ENCODE results near the gene USP27X.

Gene USP27X

DNA sequence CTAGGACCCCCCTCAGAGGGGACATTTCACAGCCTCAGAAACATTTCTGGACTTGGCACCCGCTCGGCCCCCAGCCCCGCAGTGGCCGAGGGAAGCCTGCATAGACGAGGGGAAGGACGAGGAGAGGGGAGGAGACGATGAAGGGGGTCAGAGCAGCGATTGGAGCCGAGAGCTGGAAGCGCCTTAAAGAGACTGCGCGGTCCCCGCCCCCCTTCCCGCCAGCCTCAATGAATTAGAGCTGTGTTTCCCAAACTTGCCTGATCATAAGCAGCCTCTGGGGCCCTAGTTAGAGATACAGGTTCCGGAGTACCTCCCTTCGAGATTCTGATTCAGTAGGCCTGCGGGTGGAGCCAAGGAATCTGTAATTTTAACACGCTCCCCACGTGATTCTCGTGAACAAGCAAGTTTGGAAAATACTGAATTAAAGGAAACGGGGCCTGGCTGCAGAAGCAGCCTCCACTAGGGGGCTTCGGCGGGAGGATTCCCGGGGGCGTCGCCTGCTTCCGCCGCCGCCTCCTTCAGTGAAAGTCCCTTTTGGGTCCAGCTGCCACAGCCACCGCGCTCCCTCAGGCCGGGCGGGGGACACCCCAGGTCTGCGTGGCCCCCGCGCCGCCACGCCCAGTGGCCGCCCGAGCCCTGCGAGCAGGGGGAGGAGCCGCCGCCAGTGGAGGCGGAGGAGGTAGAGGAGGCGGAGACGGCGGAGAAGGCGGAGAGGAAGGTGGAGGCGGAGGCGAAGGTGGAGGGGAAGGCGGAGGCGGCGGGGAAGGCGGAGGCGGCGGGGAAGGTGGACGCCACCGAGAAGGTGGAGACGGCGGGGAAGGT is at the start of gene USP27X:
Gene USP27X, plus strand, starts transcription at position 651 of the 822 bp plus-strand sequence. CDS start 824 bp downstream, outside the sequence.
- DNase-seq = peak; percentile 67

DNA sequence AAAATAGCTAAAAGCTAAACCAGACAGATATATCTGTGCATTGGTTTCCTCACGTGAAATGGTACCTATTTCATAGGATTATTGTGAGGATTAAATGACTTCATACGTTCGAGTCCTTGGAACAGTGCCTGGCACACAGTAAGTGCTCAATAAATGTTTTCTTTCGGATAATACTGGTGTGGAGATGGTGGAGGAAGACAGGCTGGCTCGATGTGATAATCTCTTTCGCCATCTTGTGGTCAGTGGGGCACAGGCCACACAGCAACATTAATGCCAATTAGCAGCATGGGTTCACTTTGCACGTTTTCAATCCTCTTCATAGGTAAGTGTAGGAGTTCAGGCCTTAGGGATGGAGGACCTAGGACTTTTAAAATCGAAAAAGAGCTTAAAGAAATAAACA is 40.9 kb upstream of the USP27X start:
- DNase-seq = peak; percentile 8

DNA sequence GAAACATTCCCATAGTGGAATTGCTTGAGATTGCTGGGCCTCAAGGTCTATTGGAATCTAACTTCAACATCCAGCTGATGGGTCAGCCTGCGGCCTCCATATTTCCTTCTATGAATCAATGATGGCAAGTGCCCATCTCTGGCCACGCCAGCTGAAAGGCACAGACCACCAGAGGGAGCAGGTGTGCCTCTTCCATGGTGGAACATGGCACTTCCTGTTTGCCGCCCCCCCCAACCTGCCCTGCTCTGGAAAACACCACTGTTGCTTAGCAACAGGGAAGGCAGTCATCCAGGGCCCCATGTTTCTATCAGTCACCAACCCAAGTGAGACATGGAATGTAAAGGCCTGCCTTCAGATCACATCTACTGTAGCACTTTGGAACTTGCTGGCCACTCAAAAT is 38.6 kb upstream of the USP27X start:
- peak; percentile 66 for DNase-seq

DNA sequence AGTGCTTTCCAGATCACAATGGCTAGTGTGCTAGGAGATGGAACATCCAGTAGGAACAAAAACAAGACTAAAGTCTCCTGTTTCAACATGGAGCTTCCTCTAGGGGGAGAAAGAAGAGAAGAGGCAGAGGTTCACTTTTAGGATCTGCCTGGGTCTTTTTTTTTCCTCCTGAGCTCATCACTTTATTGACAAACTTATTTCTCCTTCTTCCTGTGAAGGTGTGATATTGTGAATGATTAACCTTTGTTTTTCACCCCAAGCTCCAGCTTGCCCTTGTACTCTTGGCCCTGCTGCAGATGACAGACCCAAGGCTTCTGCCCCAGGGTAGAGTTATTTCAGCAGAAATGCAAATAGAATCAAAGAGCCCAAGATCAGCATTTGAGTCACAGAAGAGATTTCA is 36.7 kb upstream of the USP27X start:
- DNase-seq = no peak

DNA sequence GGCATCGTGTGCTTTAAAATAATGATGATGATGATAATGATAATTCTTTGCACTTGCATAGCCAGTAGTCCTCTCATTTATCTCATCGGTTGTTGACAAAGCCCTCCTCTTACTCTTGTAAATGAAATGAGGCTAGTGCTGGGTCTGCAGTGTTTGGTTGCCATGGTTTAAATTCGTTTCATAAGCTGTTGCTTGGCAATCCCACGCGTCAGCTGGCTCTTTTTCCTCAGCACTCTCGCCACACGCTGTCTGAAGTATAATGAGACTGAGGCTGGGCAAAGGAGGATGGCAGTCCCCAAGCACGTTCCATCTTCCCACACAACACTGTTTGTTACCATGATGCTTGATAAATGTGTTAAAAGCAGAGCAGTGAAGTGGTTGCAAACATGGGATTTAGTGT is 34.7 kb upstream of the USP27X start:
- peak; percentile 54 for DNase-seq

DNA sequence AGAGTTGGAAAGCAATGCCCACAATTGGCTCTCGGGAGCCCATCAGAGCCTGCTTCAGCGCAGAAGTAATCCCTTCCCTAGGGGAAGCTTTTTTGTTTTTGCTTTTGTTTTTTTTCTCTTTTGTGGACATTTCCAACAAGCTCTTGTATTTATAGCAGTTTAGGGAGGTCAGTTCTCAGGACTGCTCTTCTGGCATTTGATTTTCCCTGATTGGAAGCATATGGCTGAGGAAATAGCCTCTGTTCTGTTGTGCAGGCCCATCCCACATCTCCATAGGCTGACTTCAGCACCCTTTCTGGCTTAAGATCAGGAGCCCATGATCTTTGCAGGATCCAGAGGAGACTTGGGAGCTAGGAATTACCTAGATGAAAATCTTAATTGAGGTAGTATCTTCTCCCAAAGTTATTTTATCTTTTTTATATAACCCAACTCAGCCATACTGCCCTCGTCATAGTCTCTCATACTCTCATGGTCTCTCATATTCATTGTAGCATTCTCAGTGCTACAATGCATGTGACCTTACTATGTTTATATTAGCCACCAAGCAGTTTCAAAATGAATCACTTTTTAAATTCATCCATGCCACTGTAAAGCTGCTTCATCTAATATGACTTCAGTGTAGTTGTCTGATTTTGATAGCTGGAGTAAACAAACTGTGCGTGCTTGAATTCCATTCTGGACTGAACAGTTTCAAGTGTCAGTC is 33.4 kb upstream of the USP27X start:
- no peak for DNase-seq

DNA sequence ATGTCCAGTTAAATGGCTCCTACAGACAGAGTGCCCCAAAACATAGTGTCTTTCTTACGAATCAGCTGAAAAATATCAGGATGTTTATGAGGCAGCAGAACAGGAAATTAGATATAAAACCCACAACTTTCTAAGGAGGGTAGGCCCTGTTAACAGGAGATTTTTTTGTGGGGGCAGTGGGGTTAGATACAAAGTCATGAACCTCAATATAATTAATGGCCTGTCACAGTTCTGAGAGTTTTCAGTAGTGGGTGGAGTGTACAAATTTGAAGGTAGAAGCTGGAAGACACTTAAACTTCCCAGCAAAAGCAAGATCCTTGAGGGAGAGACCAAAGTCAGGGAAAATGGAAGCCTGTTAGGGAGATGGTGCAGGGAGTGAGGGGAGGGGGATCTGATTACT is 32.8 kb upstream of the USP27X start:
- no peak for DNase-seq

DNA sequence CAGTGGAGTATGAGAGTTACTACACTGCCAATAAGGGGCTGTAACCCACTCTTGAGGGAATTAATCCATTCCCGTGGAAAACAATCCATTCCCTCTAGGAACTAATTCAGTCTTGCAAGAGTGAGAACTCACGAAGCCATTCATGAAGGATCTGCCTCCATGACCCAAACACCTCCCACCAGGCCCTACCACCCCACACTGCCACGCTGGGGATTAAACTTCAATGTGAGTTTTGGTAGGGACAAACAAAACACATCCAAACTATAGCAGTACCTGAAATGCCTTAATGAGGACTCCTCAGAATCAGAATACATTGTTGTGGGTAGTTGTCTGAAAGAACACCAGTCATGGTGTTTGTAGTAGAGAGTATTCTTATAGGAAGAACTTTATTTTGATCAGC is 31.0 kb upstream of the USP27X start:
- DNase-seq = no peak

DNA sequence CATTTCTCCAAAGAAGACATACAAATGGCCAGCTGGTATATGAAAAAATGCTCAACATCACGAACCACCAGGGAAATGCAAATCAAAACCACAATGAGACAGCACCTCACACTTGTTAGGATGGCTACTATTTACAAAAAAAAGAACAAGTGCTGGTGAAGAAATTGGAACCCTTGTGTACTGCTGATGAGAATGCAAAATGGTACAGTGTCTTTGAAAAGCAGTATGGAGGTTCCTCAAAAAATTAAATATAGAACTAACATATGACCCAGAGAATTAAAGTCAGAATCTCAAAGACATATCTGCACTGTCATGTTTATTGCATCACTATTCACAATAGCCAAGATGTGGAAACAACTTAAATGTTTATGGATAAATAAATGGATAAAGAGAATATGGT is 29.3 kb upstream of the USP27X start:
- DNase-seq = no peak

DNA sequence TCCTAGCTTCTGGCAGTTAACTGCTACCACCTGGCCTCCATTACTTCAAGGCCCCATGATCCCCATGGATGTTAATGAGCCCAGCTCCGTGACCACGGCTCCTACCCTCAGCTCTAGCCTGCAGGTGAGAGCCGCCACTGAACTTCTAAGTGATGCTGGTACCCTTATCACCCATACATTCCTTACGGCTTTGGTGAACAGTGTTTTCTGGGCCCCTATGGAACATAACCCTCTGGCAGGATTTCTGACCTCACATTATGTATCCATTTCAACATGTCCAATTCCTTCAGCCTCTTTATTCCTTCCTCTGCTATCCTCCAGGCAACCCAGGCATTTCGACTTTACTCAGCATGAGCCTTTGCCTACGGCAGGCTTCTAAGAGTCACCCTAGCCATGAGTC is 25.6 kb upstream of the USP27X start:
- DNase-seq = no peak

DNA sequence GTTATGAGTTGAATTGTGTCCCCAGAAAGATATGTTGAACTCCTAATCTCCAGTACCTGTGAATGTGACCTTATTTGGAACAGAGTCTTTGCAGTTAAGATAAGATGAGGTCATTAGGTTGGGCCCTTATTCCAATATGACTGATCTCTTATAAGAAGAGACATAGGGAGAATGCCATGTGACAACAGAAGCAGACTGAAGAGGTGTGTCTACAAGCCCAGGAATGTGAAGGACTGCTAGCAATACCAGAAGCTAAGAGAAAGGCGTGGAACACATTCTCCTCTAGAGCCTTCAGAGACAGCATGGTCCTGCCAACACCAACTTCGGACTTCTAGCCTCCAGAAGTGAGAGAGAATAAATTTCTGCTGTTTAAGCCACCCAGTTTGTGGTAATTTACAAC is 22.5 kb upstream of the USP27X start:
- DNase-seq = no peak

DNA sequence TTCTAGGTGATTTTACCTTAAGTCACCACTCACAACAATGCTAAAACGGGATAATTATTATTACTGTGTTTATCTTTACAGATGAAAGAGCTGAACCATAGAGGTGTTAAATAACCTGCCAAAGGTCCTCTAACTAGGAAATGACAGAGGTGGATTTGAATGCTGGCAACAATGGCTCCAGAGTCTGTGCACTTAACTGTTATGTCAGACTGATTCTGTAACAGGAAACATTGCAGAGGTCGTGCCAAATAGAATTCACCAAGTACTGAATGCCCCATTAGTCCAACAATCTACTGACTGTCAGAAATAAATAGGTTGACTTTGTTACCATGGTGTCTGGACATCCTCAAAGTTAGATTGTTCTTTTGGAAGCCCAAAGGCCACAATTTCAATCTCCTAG is 20.9 kb upstream of the USP27X start:
- no peak for DNase-seq

DNA sequence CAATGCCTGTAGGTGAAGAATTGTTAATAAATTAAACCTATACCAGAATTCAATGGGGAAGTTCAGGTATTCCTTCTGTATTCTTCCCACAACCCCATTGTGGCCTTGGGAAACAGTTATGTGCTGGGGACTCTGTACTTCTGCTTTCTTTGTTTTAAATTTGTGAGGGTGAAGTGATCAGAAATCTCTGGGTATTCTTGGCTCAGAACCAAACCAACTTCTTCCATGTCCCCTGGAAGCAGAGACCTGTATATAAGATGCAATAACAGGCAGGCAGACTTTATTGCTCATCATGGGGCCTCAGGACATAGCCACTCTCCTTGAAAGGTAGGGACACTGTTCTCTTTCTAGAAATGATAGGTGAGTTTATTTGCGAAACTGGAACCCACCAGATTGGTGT is 19.8 kb upstream of the USP27X start:
- no peak for DNase-seq

DNA sequence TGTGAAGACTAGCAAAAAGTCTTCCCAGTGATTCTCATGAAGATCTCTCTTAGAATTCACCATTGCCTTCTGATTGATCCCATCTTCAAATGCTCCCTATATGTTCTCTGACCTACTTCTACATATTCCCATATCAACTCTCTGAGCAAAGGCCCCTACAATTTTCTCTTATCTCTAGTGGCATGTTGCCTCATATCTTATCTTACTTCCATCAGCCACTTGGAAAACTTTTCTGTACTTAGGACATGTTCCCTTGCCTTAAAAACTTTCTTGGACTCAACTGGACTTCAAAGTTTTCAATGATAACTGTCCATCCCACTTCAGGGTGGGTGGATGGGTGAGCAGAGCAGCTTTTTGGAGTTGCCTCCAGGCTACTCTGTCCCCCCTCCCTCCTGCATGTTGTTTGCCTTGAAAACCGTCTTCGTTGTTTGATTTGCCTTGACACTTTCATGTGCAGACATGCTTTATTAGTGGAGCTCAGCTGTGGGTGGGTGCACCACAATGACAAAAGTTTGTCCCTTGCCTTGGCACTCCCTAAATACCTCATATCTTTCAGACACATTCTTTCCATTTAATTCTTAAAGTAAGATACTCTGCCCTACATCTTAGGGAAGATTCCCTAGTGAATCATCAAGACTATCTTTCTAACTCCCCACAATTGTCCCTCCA is 18.3 kb upstream of the USP27X start:
- DNase-seq = no peak

DNA sequence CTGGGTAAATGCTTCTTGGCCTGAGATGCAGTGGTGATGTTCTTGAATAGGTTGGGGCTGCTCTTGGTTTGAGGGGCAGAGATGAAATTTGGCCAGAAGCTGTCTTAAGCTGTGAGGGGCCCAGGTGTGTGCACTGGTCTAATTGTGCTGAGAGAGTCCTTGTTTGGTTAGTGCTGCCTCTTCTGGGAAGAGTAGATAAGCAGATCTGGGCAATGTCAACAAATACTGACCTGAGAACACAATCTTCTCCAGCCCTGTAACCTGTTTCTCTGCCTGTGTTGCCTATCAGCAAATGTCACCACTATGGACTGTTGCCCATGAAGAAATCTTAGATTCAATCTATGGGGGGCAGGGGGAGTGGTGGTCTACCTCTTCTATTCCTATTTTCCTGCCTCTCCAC is 17.2 kb upstream of the USP27X start:
- DNase-seq = no peak

DNA sequence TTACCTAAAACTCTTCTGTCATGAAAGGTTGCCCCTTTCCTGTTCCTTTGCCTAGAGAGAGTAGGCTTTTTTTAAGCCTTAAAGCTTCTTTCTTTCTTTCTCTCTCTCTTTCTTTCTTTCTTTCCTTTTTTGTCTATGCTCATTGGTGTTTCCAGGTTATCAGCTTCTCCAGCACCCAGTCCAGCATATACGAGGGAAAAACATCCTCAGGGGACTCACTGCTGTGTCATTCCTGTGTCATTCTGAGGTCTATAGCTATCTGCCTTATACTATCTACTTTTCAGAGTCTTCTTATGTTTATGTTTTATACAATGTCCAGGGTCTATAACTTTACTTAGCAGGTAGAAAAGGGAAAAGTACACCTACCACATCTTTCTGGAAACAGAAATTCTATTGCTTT is 10.5 kb upstream of the USP27X start:
- DNase-seq = no peak

DNA sequence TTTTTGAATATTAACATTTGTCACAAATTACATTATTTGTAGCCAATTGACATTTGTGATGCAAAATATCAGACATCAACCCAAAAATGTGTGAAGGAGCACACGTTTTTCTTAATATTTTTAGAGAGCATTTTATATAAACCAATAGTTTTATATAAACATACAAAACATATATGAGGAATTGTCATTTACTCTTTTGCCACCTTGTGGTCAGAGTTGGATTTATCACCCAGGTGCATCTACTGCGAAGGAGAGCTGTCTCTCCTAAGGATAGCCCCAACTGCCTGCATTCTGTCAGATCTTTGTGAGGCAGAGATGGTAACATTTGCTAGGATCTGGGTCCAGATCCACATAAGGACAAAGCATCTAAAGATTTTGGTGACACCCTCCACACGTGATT is 2.5 kb upstream of the USP27X start:
- DNase-seq = peak; percentile 7

DNA sequence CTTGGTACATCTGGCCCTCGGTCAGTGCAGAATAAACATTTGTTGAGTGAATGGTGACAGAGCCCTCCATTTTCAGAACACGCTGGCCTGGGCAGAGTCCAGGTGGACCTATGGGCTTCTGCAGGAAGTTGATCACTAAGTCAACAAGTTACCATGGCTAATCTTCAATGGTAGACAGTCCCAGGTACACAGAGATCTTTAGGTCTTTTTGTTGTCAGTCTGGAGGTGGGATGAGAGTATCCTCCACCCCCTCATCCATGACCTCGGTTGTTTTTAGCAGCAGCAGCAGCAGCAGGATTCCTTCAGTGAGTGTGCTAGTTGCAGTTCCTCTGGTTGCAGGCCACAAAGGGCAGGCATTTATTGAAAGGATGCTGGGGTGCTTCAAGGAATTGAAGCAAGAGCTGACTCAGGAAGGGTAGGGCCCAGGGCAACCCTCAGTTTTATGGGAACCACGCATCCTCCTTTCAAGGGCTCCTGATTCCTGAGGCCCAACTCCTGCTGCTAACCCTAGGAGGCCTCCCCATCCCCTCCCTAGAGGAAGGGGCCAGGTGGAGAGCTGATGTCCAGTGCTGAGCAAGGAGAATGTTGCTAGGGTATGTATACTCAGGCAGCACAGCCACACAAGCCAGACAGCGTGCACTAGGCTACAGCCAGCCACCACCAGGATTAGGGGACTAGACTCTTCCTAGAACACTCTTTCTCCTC is 1.7 kb upstream of the USP27X start:
- no peak for DNase-seq

DNA sequence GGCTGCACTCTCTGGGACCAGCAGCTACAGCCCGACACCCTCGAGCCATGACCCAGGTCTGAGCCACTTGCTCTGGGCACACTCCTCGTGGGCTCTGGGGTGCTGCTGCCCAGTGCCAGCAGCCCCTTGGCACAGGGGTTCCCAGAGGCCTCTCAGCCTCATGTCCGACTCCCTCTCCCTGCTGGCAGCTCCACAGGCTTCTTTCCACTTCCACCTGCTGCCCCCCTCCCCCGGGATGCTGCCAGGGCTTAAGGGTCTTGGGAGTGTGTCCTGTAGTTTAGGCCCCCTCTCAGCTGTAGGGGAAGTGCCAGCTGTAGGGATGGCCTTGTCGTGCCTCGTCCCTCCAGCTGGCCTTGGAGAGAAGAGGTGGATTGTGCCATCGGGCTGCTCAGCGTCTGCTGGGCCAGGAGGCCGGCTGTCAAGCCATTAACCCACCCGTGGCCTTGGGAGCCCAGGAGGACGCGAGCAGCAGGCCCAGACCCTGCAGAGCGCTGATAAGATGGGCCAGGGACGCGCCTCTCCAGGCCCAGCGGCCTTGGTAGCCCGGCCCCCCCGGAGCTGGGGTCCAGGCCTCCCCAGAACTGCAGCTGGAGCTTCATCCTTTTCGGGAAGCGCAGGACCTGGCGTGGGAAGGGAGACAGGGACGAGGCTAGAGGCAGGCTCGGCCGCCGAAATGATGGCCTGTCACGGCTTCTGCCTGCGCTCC is 1.0 kb upstream of the USP27X start:
- no peak for DNase-seq

DNA sequence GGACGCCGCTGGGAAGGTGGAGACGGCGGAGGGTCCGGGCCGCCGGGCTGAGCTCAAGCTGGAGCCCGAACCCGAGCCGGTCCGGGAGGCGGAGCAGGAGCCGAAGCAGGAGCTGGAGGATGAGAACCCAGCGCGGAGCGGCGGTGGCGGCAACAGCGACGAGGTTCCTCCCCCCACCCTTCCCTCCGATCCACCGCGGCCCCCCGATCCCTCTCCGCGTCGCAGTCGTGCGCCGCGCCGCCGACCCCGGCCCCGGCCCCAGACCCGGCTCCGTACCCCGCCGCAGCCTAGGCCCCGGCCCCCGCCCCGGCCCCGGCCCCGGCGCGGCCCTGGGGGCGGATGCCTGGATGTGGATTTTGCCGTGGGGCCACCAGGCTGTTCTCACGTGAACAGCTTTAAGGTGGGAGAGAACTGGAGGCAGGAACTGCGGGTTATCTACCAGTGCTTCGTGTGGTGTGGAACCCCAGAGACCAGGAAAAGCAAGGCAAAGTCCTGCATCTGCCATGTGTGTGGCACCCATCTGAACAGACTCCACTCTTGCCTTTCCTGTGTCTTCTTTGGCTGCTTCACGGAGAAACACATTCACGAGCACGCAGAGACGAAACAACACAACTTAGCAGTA is 483 bp downstream of the USP27X start:
- no peak for DNase-seq

DNA sequence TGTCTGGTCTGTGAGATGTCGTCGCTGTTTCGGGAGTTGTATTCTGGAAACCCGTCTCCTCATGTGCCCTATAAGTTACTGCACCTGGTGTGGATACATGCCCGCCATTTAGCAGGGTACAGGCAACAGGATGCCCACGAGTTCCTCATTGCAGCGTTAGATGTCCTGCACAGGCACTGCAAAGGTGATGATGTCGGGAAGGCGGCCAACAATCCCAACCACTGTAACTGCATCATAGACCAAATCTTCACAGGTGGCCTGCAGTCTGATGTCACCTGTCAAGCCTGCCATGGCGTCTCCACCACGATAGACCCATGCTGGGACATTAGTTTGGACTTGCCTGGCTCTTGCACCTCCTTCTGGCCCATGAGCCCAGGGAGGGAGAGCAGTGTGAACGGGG is 1.4 kb downstream of the USP27X start:
- no peak for DNase-seq

DNA sequence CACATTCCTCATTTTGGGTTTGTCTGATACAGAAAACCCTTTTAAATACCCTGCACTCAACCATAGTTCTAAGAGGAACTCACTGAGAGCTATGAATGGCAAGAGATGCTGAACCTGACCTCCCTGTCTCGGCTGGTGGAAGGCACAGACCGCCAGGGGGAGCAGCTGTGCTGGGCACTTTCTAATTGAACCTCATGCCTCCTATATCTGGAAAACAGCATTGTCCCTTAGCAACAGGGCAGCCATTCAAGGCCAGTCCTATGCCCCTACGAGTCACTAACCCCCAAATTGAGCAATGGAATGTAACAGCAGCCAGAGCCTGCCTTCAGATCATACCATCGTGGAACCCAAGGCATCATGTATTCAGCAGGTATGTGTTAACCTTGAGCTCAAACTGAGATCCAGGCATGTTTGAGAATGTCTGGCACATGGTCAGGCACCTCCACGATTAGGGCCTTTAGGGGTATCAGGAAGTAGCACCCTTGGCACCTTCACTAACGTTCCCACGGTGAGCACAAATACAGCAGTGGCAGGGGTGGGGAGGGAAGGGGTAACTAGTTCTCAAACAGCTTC is 5.1 kb downstream of the USP27X start:
- peak; percentile 37 for DNase-seq

Data from NCI-H1105 (cell line).